ENCODE measurements around the gene KCNAB2.

- TF ChIP-seq, protein P1, sequence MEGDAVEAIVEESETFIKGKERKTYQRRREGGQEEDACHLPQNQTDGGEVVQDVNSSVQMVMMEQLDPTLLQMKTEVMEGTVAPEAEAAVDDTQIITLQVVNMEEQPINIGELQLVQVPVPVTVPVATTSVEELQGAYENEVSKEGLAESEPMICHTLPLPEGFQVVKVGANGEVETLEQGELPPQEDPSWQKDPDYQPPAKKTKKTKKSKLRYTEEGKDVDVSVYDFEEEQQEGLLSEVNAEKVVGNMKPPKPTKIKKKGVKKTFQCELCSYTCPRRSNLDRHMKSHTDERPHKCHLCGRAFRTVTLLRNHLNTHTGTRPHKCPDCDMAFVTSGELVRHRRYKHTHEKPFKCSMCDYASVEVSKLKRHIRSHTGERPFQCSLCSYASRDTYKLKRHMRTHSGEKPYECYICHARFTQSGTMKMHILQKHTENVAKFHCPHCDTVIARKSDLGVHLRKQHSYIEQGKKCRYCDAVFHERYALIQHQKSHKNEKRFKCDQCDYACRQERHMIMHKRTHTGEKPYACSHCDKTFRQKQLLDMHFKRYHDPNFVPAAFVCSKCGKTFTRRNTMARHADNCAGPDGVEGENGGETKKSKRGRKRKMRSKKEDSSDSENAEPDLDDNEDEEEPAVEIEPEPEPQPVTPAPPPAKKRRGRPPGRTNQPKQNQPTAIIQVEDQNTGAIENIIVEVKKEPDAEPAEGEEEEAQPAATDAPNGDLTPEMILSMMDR (IDR thresholded peaks at IDR 0.05; ENCODE audit: insufficient read depth, low read depth, low read length): no peak
- no peak for TF ChIP-seq EZH2 (IDR thresholded peaks at IDR 0.05; ENCODE audit: insufficient read depth, low read length)
These were observed 63.4 kb downstream of the KCNAB2 start for GRCh38 chr1:6108937-6109614.

Data from astrocyte (in vitro differentiated cells and primary cell).